RPMI7951 (cell line): ENCODE measurements around the gene ADI1. TPM values are rescaled to one million over a fixed set of nuclear protein-coding genes. Genes with fewer than 3 reads are reported as not detected.

Source experiments
- DNase-seq: peaks from one replicate; pipeline ENCODE4 v3.0.0-alpha.2; 2012; ENCODE audit warnings: low read depth
- total RNA-seq: library from RNA; depleted of rRNA; stranded (reverse); fragments of >200 nt; shearing (Covaris generic); gene quantifications from 2 replicates; pipeline ENCODE4 v1.2.3, GENCODE V29; 2014

ADI1 gene
- total RNA-seq, 1 experiment from 2014 or later: 102 TPM

DNA sequence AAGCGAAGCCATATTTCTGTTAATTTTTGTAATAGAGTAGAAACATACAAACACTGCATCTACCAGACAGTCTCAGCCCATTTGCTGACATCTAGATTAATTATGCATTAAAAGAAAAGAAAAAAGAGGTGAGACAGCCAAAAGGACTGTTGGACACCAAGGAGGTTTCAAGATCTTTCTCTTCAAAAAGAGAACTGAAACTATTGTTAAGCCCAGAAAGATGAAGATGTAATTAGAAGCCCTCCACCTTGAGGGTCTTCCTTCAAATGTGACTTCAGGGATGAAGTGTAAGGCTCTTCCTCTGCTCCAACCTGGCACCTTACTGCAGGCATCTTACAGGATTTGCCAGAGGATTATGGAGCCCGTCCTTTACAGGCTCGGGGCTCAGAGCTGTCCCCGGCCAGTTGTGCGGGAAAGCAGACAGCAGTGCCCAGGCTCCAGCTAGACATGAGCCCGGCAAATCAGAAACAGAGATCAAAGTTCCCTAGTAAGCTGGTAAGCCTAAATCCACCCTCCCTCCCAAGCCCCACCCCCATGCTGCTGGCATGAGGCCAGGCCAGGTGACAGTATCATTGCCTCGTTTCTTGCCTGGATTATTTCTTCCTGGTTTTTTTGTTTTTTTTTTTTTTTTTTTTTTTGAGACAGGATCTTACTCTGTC, 38.9 kb downstream of the ADI1 start:
- DNase-seq: no peak

DNA sequence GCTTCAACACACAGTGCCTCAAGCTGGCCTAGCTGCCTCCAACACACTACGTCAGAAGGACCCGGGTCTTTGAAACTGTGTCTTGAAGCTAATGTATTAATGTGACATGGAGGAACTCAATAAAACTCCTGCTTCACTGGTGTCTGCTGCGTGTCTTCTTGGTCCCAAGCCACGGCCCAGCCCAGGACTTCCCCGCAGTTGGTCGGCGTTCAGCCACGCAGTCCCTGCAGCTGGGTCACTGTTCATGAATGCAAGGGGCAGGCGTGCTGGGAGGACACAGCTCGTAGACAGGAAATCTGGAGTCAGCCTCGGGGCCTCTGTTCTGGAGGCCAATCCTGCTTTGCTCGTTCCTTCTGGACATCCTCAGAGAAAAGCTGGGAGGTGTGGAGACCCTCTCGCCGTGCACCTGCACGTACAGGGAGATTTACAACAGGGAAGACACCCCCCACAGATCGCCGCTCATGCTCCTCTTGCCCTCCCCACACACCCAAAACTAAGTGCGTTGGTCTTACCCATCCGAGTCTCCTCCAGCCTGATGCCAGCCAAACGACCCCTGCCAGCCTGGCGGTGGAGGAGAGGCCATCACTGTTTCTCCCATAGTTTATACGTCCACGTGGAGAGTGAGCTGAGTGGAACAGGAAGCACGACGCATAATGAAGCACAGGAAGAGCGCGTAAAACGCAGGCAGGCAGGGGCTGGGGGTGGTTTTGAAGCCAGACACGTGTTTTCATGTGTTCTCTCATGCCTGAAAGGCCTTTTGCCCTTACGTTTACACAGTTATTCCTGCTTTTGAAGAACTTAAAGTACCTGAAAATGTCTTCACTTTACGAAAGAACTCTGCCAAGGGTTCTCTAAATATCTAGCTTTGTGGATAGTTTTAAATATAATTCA, 39.7 kb downstream of the ADI1 start:
- DNase-seq: no peak

DNA sequence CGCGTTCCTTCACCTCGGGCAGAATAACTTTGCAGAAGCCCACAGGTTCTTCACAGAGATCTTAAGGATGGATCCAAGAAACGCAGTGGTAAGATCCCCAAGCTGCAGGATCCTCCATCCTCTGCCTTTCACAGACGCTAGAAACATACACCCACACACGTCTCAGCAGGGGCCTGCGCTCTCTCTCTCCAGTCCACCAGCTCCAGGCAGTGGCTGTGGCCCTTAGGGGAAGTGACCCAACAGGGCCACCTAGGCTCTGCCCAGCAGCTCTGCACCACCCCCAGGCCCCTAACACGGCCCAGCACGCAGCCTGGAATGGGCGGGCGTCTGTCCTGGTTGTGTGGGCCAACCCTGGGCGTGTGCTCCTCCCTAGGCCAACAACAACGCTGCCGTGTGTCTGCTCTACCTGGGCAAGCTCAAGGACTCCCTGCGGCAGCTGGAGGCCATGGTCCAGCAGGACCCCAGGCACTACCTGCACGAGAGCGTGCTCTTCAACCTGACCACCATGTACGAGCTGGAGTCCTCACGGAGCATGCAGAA, 40.4 kb downstream of the ADI1 start:
- DNase-seq: no peak

DNA sequence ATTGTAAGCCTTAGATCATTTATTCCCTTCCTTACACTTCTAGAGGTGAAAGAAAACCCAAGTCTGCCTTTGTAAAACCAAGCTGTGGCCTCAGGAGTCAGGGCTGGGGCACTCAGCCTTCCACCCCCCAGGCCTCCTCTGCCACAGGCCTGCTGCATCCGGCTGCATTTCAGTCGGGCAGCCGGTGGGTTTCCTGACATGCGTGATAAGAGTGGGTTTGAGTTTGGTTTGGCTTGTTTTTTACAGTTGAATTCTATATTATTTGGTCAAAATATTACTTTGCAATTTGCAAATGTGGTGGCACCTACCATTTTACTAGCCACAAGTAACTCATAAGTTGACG, 42.4 kb downstream of the ADI1 start:
- DNase-seq: no peak

DNA sequence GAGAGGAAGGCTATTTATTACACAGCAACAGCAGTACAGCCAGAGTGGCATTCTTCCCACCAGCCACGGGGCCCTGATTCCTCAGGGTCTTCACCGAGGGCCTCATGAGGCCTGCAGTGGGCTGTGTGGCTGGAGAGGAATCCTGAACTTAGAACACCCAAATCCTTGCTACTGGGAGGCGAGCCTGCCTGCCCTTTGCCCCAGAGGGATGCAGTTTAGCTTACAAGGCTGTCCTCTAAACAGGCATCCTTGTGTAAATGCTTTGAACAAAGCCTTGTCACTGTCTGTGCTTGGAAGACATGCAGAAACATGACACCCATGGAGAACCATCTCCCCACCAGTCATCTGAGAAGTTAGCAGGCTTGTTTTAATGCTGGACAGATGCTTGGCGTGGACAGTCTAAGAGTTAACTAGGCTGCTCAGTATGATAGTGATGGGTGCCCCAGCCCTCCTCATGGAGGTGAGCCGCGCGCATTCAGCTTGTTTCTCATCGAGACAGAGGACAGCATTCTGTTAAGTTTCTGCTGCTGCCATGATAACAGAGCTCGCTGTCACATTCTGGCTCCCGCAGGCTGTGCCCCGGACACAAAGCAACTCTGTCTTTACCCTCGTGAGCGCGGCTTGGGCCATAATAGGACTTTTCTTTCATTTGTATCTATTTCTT, 42.9 kb downstream of the ADI1 start:
- DNase-seq: peak; percentile 21

DNA sequence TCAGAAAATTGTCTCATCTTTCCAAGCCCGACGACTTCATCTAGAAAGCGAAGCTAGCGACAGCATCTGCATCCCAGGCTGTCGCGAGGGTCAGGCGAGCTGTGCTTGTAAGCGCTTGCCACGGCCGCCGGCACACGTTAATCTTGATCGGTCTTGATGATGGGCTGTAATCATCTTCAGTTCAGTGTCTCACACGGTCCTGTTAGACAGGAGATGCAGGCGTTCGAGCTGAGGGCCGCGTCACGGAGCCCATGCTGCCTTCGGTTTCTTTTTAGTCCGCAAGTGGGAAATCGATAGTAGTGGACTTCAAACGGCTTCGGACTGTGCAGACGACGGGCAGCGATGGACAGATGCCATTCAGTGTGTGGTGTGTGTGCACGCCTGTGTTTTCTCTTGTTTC, 43.6 kb downstream of the ADI1 start:
- DNase-seq: no peak

DNA sequence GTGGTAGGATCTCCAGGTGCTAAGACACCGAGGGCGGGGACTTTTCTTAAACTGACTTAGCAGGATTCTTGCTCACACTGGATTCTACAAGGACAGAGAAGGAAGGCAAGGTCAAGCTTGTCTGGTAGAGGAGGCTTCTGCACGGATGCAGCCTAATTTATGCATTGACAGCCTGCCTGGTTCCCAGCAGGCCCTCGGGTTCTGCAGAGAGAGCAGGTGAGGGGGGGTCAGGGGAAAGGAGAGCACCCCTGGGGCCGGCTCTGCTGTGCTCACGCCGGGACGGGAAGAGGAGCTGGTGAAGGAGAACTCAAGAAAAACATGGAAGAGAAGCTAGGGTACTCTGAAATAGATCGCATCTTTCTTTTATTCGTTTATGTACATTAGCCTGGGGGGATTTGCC, 46.4 kb downstream of the ADI1 start:
- DNase-seq: no peak

DNA sequence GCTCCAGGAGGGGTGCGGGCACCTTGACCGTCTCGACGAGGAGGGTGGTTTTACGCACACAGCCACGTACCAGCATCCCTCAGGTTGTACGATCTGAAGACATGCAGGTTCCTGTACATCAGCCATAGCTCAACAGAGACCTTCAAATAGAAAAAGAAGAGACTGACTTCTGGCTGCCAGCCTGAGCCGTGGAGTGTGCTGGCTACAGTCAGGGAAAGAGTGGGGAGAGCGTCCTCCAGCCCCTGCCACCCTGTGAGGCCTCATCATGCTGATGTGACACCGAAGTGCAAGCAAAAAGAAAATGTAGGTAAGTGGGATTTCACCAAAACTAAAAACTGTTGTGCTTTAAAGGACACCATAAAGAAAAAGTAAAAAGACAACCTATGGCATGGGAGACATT, 47.0 kb downstream of the ADI1 start:
- DNase-seq: no peak

DNA sequence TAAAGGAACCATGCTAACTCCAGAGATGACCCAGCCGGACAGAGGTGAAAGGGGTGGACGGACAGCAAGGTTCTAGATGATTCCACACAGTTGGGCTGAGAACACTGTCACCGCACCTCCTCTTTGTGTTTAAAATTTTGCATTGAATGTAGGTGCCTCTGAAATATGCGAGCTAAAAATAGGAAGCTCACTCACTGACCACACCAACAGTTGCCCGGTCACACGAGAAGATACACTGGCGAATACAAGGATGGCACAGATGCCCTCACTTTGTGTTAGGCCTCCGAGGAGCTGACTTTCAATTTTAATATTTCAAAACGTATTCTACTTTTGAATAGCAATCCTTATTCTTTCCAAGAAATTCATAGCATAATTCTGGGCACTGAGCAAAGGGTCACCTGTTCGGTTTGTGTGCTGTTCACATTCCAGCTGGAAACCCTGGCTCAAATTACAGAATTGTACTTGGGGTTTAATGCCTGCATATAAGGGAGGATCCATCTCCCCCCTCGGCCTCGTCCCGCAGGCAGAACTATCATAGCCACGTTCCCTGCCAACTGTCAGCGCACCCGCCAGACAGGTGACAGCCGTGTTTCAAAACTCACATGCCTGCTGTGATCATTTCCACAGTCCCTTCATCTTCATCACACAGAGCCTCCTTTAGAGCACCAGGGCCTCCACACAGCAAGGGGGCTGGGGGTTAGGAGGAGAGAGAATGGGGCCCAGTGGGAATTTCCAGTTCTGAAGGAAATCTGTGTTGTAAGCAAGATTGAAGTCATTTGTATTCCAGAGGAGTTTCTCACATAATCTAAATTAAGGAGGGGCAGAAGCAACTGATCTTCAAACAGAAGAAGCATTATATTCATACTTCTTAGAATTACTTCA, 48.2 kb downstream of the ADI1 start:
- DNase-seq: no peak

DNA sequence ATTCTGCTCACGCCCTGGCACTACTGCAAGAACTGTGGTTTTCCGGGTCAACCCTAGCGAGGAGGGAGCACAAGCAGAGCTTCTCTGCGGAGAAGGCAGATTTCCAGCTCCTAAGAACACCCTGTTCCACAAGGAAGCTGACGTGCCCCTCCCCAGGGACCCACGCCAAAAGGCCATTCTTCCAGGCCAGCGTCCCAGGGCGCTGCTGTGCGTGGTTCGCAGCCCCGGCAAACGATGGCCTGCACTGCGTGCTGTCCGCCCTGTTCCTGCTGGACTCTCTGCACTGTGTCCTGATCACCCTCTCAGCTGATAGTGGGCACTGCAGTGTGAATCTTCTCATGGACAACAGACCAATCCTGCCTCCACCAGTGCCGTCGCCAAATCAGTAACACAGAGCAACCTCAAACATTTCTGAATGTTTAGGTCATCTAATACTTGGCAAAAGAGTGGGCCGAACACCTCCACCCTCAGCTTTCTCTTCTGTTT, 49.1 kb downstream of the ADI1 start:
- peak; percentile 32 for DNase-seq

DNA sequence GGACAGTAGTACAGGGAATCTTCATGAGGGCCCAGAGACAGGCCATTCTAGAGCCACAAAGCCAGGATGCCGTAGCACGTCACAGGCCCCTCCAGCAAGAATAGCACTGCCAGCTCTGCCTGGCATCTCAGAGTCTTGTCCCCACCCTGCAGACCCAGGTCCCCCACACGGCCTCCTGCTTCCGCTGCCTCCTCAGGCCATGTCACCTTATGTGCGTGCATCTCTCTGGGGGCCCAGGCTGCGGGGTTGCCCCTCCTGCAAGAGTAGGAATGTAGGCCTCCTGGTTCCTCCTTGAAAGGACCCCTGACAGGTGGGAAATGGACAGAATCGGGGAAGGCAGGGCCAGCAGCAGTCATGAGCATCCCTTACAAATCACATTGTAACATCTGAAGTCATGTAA, 49.8 kb downstream of the ADI1 start:
- DNase-seq: no peak

DNA sequence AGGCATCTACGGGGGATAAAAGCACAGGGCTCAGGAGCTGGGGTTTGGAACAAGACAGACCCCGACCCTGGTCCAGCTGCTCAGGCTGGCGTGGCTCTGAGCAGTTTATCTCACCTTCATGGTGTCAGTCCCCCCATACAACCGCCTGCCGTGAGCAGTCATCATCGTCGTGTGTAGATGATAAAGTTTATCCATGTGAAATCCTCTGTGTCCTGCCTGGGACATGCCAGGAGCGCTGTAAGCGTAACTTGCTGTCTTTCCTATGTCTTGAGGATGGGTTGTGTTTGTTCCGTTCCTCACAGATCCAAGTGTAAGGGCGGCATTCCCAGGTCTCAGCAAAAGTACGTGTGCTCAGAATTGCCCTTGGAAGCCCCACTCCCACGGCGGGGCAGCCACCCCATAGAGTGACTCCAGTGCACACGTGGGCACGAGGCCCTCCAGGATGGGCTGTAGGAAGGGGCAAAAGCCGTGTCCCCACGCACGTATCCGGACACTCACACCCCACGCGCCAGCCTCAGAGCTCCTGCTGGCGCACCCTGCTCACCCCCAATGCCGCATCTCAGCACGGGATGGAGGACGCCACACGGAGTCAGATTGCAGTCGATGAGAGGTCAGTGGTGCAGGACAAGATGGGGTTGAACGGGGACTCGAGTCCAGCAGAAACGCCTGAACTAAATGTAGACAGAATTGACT, 50.9 kb downstream of the ADI1 start:
- DNase-seq: no peak

DNA sequence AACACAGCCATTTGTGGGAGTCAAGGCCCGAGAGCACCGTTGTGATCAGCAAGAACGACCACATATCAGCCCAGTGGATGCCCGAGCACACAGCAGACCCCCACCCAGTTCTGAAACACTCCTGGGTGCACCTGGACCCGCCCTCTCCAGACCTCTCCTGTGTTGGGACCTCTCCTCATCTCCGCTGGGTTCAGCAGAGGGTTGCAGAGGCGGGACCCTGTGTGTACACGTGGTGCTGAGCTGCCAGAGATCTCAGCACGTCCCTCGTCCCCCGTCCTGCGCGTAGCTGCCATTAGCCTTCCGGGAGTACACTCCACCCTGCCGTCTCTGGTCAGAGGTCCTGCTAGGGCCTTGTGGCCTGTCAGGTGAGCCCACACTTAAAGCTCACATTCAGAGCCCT, 51.7 kb downstream of the ADI1 start:
- DNase-seq: no peak

DNA sequence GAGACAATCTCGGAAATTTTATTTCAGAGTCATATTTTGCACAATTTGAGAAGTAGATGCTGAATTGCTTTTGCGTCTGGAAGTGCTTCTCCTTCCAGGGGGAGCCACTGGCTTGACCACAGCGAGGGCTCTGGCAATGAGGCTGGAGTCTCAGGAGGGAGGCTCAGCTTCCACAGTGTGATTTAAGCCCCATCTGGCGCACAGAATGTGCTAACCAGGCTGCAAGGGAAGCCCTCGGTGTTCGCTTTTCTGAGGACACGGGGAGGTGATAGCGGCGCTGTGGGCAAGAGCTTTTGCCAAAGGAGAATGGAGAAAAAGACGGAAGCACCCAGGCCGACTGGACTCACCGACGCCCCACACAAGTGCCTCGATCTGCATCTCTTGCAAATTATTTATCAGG, 52.4 kb downstream of the ADI1 start:
- DNase-seq: no peak

DNA sequence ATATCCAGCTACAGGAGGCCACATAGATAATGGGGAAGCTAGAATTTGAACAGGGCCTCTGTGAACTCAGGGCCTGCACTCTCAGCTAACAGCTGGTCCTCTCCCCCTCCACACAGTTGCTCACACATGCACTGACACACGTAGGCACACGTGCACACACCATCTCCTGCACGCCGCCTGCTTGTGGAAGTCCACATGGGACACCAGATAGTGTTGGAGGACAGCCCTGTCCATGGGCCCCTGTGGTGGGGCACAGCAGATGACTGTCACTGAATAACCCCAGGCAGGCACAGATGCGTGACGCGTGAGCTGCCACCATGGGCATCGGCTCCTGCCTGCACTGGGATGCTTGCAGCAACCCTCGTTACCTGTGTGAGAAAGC, 52.9 kb downstream of the ADI1 start:
- no peak for DNase-seq

DNA sequence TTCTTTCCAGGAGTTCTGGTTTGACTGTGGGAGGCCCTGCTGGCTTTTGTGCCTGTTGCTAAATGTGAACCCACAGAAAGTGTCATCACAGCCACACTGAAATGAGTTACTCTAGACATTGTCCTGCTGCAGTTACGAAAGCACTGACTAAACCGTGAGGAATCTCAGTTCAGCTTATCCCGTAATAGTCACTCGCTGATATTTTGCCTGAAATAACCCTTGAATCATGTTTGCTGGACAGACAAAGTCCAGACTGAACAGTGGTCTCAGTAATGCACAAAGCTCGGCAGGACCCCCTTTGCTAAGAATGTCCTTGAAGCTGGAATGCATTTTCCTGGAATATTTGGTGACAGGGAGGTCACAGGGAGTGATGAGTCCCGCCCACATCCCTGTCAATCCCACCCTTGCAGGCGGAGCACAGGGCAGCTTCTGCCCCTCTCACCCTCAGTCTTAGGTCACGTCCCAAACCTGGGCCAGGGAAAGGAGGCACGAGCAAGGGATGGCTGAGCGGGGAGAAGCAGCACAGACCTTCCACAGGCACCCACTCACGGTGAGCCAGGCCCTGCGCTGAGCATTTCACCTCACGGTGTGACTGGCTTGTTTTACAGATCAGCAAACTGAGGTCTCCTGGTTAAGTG, 53.4 kb downstream of the ADI1 start:
- DNase-seq: peak; percentile 81

DNA sequence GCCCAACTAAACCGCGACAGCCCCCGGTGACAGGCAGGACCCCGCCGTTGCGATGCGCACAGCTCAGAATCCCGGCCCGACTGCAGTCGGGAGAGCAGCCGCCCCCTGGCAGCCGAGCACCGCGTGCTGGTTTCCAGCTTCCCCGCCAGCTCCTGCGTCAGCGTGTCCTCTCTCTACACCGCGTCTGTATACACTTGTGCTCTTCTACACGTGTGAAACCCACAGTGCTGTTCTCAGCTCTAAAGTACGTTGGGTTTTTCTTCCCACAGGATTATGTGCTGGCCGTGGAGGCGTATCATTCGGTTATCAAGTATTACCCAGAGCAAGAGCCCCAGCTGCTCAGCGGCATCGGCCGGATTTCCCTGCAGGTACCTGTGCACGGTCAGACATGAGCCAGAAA, 54.0 kb downstream of the ADI1 start:
- no peak for DNase-seq

DNA sequence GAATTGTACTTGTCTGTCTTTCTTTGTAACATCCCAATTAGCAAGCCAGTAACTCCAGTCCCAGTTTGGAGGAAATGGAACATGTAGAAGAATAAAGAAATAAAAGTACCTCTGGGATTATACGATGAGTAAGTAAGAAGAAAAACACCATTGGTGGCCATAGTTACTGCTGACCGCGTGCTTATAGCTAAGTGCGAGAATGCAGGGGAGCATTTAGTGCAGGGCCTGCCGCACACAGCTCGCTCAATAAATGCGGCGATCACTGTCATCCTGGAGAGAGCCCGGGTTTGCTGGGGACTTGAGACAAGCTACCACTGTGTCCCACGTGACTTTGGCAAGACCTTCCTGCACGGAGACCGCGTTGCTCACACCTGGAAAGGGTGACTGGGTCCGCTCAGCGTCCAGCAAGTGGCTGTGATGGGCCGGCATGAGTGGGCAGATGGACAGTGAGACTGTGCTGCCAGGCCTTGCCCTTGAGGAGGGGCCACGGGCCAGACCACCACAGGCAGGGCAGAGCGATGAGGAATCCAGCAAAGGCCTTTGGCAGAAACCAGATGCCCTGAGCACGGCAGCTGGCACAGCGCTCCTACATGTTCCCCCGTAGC, 54.8 kb downstream of the ADI1 start:
- DNase-seq: no peak

DNA sequence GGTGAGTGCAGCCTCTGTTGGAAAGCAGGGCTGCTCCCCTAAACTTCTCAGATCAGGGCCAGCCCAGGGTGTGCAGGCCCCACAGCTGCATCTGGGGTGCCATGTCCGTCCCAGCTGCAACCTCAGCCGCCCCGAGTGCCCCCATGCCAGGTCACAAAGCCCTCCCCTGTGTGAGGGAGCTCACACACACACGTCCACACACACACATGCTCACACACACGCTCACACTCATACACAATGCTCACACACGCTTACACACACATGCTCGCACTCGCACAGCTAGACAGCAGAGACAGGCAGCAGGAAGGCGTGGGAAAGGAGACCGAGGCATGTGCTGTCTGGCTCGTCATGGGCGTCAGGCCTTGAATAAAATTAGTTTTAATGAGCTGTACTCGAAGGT, 55.4 kb downstream of the ADI1 start:
- no peak for DNase-seq
